SW480 (cell line): ENCODE results near the gene MXI1.

Experiments
- DNase-seq: peaks from one replicate; pipeline ENCODE4 v3.0.0-alpha.2; 2016; ENCODE audit warnings: low spot score

MXI1 gene

DNA sequence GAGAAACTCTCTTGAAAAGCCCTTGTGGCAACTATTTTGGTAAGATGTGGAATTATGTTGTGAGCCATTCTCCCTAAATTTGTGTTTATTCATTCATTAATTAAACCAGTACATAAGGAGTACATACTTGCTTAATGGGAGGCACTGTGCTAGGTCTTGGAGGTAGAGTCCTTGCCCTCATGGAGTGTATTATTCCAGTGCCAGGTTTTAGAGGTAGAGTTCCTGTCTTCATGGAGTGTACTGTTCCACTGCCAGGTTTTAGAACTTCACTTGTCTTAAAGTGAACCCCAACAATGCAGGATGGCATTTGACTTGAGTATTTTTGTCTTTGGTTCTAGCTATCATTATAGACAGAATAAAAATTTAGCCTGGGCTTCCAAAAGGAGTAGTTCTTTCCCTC lies 8.8 kb downstream of the MXI1 start:
- DNase-seq = no peak

GRCh38 chr10:110216942-110217661 lies 9.7 kb downstream of the MXI1 start:
- DNase-seq = no peak

DNA sequence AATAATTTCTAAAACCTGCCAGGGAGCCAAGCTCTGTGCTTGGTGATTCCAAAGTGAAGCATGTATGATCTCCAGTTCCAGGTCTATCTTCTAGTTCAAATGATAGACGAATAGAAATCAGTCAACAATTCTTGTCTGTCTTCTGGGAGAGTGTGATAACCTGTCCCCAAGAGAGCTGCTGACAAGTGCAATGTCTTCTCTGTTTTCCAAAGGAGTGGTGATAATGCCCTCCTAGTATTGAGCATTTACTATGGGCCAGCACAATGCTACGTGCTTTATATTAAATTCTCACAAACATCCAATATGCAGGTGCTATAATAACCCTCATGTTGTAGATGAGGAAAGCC lies 10.2 kb downstream of the MXI1 start:
- DNase-seq = no peak

GRCh38 chr10:110218632-110219031 lies 11.2 kb downstream of the MXI1 start:
- no peak for DNase-seq

DNA sequence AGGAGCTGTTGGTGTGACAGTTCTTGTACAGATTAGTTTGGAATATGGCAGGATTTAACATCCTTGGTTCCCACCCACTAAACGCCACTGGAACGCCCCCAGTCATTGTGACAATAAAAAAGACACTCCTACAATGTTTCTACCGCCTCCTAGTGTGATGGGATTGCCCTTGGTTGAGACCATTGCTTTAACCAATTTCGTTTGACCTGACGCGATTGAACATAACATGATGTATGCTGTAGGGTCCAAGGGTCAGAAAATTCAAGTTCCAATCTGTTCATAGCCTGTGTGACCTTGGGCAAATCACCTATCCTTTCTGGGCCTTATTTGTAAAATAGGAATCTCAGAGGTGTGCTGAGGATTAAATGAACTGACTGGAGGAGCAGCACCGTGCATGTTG lies 12.5 kb downstream of the MXI1 start:
- no peak for DNase-seq

GRCh38 chr10:110220398-110220797 lies 13.0 kb downstream of the MXI1 start:
- DNase-seq = no peak

GRCh38 chr10:110221044-110221720 lies 13.8 kb downstream of the MXI1 start:
- no peak for DNase-seq

- peak; percentile 60 for DNase-seq
Observed at GRCh38 chr10:110221721-110222261, 14.4 kb downstream of the MXI1 start.

- no peak for DNase-seq
Observed at GRCh38 chr10:110222641-110223297, 15.4 kb downstream of the MXI1 start.

GRCh38 chr10:110223298-110223925 lies 16.0 kb downstream of the MXI1 start:
- DNase-seq = no peak

- no peak for DNase-seq
Observed at GRCh38 chr10:110224992-110225391, 17.6 kb downstream of the MXI1 start.

DNA sequence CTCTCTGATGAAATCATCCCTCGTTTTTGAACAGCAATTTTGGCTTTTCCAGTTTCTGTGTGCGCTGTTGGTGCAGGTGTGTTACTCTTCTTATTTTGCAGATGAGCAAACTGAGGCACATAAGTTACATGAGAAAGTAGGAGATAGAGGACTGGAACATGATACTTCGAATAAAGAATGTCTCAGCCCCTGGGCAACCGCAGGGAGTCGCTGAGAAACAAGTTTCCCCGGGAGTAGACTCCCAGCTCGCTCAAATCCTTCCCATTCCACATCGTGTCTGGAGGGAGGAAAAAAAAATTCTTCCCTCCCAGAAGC lies 18.0 kb downstream of the MXI1 start:
- no peak for DNase-seq

GRCh38 chr10:110225756-110226542 lies 18.5 kb downstream of the MXI1 start:
- peak; percentile 90 for DNase-seq

- DNase-seq = peak; percentile 76
Observed at GRCh38 chr10:110226543-110226925, 19.1 kb downstream of the MXI1 start.

- DNase-seq = peak; percentile 43
Observed at GRCh38 chr10:110226926-110227641, 19.7 kb downstream of the MXI1 start.

DNA sequence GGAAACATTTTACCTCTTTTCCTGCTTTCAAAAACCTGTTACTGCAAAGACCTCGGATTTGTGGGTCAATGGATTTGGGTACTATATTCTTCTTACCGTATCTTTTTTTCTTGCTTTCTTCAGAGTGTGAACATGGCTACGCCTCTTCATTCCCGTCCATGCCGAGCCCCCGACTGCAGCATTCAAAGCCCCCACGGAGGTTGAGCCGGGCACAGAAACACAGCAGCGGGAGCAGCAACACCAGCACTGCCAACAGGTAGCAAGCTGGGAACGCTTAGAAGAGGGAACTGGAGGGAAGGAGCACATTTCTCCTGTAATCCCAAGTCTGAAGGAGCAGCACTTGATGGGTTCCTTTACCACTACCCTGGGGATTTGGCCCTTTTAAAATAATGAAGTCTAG lies 20.7 kb downstream of the MXI1 start:
- no peak for DNase-seq

DNA sequence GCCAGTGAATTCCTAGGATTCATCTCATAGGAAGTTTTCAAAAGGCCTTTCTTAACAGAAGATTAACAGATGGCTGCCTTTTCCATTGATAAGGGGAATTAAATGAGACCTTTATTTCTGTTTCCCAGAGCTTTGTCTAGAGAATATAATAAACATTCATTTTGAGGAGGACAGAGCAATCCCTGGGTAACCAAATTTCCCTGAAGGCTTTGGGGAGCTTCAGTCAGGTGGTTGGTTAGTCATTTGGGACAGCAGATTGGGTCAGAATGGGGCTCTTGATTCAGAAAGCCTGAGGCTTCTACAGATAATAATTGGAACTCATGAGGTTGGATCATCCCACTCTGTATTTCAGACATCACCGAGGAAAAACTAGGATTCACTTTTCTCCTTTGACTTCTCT lies 21.8 kb downstream of the MXI1 start:
- no peak for DNase-seq

DNA sequence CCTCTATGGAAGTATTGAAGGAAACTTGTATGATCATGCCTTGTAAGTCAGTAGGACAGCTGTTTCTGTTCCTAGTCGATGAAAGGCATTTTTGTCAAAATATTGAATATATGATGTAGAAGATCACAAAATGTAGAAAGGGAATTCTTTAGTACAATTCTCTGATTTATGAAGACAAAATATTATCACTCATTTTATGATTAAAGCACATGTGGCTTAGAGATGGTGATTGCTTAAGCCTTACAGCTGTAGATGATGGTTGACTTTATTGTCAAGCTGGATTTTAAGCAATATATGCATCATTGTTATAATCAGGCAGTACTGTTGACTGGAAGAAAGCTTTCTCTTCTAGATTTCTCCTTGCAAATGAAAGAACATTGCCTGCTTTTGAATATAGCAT lies 26.4 kb downstream of the MXI1 start:
- no peak for DNase-seq

GRCh38 chr10:110237894-110238480 lies 30.6 kb downstream of the MXI1 start:
- DNase-seq = no peak

DNA sequence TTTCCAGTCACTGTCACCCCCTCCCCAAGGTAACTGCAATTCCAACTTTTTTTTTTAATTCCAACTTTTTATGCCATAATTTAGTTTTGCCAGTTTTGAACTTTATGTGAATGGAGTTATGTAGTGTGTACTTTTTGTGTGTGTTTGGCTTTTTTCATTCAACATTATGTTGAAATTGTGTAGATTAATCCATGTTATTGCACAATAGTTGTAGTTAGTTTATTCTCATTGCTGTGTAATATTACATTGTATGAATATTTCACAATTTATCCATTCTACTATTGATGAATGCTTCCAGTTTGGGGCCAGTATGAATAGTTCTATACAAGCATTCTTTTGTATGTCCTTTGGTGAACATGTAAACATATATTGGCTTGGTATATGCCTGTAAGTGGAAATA lies 32.5 kb downstream of the MXI1 start:
- no peak for DNase-seq

GRCh38 chr10:110241407-110241806 lies 34.0 kb downstream of the MXI1 start:
- no peak for DNase-seq
